Measurements from ENCODE around the gene CNTNAP4. TPM values are rescaled to one million over a fixed set of nuclear protein-coding genes. Genes with fewer than 3 reads are reported as not detected.

Gene CNTNAP4
- total and polyA plus RNA-seq, 2 of the 8 experiments (the other 6 are each of a cell fraction or from before 2014, with no cell fraction given): not detected

DNA sequence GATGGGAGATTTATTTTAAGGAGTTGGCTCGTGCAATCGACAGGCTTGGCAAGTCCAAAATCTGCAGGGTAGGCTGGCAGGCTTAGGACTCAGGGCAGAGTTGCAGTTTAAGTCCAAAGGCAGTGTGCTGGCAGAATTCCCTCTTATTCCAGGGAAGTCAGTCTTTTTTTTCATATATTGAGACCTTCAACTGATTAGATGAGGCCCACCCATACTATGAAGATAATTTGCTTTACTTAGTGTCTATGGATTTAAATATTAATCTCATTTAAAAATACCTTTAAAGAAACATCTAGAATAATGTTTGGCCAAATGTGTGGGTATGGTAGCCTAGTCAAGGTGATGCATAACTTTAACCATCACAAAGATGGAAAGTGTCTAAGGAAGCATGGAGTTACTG lies 99.8 kb downstream of the CNTNAP4 start:
- H3K4me1 ChIP-seq (replicated peaks in 1 of 4; ENCODE audit: control insufficient read depth in 3 of 4, insufficient read depth in 4 of 4, low read length in 3 of 4): 0 out of 7 replicates have a peak, but pooled peaks cover 0 to 2% (median 0%) of the 10 kb centered on the region in 4 experiments
- 80% methylated on average over 2 of the region's 2 CpGs; no CpG with 5 or more reads in 1 of the 2 experiments for WGBS, 2 experiments (ENCODE audit: extremely low coverage in 1 of 2, insufficient coverage in 1 of 2, insufficient read length in 1 of 2, insufficient replicate concordance in 2 of 2, low coverage in 1 of 2, low lambda C conversion rate in 2 of 2, missing lambda C conversion rate in 1 of 2)
- H3K4me2 ChIP-seq (ENCODE audit: insufficient read depth in 1 of 2, low read depth in 2 of 2, low read length in 2 of 2): no peak overlapping the region
- DNase-seq (ENCODE audit: low read depth in 1 of 2, low spot score in 2 of 2) (no peak), FAIRE-seq (no peak)
- no peaks in the 10 kb centered on the region for H3K9me3 ChIP-seq (ENCODE audit: insufficient read depth in 2 of 2, low read depth in 1 of 2, low read length in 1 of 2)
- POLR2A ChIA-PET (ENCODE audit: partially characterized antibody): no interaction called here
- H3K23me2 ChIP-seq (ENCODE audit: low read depth, low read length): no peaks in the 10 kb centered on the region
- H2BK120ac ChIP-seq (replicated peaks; ENCODE audit: low read depth, low read length): no peak overlapping the region
- H3K4ac ChIP-seq (replicated peaks; ENCODE audit: insufficient read length, low read depth, low read length): no peak overlapping the region
- no peak overlapping the region for H3K4me3 ChIP-seq (ENCODE audit: extremely low read depth in 1 of 4, insufficient read depth in 2 of 4, low read depth in 3 of 4, low read length in 4 of 4)
- no peak overlapping the region for H2BK20ac ChIP-seq (ENCODE audit: low read length)
- no peaks in the 10 kb centered on the region for H3K36me3 ChIP-seq (ENCODE audit: control insufficient read depth in 2 of 4, insufficient read depth in 4 of 4, low read length in 3 of 4)
- H3K79me2 ChIP-seq (ENCODE audit: control insufficient read depth in 1 of 2, insufficient read depth in 2 of 2, low read length in 2 of 2): no peaks in the 10 kb centered on the region
- H2BK12ac ChIP-seq (ENCODE audit: low read depth, low read length): no peak overlapping the region
- no peaks in the 10 kb centered on the region for H3K27me3 ChIP-seq (replicated peaks in 1 of 4; ENCODE audit: control insufficient read depth in 3 of 4, extremely low read depth in 1 of 4, insufficient read depth in 3 of 4, low read length in 3 of 4)
- no peak overlapping the region for H3K14ac ChIP-seq (ENCODE audit: insufficient read length)
- H4K8ac ChIP-seq (ENCODE audit: extremely low read depth, insufficient read depth, low read length): no peak overlapping the region
- no peak overlapping the region for H2AK5ac ChIP-seq (ENCODE audit: low read depth, low read length)
- no peak overlapping the region for H3K27ac ChIP-seq (ENCODE audit: low read depth, low read length)
- CTCF ChIA-PET (ENCODE audit: partially characterized antibody): no interaction called here
- no peak overlapping the region for H3K23ac ChIP-seq (ENCODE audit: insufficient read length)
- no peak overlapping the region for H4K91ac ChIP-seq (replicated peaks; ENCODE audit: insufficient read length, low read length)
- no peak overlapping the region for H2AFZ ChIP-seq (ENCODE audit: low read length)
- H4K5ac ChIP-seq (ENCODE audit: insufficient read length, low read depth, low read length): no peak overlapping the region
- no peak overlapping the region for H3K18ac ChIP-seq (ENCODE audit: extremely low read depth, low read length)
- H2BK15ac ChIP-seq (ENCODE audit: low read length): no peak overlapping the region
- H3K56ac ChIP-seq (replicated peaks; ENCODE audit: insufficient read length, low read depth, low read length): no peak overlapping the region
- H2BK5ac ChIP-seq (ENCODE audit: low read depth, low read length): no peak overlapping the region
- no peaks in the 10 kb centered on the region for H3K79me1 ChIP-seq (ENCODE audit: low read depth, low read length)
- no peak overlapping the region for H3K9ac ChIP-seq (replicated peaks in 1 of 4; ENCODE audit: extremely low read depth in 1 of 4, low read depth in 3 of 4, low read length in 3 of 4)
- no peaks in the 10 kb centered on the region for H4K20me1 ChIP-seq (replicated peaks in 1 of 2; ENCODE audit: control insufficient read depth in 1 of 2, insufficient read depth in 2 of 2, low read length in 2 of 2)
- TF ChIP-seq CBX8 (IDR thresholded peaks at IDR 0.05; ENCODE audit: borderline replicate concordance, low read depth, low read length) (no peak), RNF2 (IDR thresholded peaks at IDR 0.05; ENCODE audit: borderline replicate concordance, low read depth, low read length, missing control alignments, poor library complexity, severe bottlenecking) (no peak), TCF12 (IDR thresholded peaks at IDR 0.05; ENCODE audit: low read depth, low read length) (no peak), HDAC2 (IDR thresholded peaks at IDR 0.05; ENCODE audit: borderline replicate concordance in 1 of 2, low read depth in 2 of 2, low read length in 2 of 2) (no peak), ASH2L (IDR thresholded peaks at IDR 0.05; ENCODE audit: low read length) (no peak), EP300 (IDR thresholded peaks at IDR 0.05; ENCODE audit: borderline replicate concordance in 1 of 2, low read depth in 2 of 2, low read length in 2 of 2) (no peak), RAD21 (IDR thresholded peaks at IDR 0.05 in 1 of 2, conservative IDR thresholded peaks at IDR 0.05 in 1 of 2; ENCODE audit: low read depth in 2 of 2, low read length in 2 of 2) (no peak), BACH1 (IDR thresholded peaks at IDR 0.05; ENCODE audit: low read length) (no peak), HDAC6 (IDR thresholded peaks at IDR 0.05; ENCODE audit: low read depth, low read length) (no peak), NRF1 (IDR thresholded peaks at IDR 0.05; ENCODE audit: low read depth, low read length) (no peak), JUN (IDR thresholded peaks at IDR 0.05; ENCODE audit: low read depth, low read length) (no peak), GTF2F1 (IDR thresholded peaks at IDR 0.05; ENCODE audit: borderline replicate concordance, low read depth, low read length) (no peak), CTBP2 (IDR thresholded peaks at IDR 0.05; ENCODE audit: borderline replicate concordance, insufficient read depth, insufficient read length, low read length) (no peak), SP2 (IDR thresholded peaks at IDR 0.05; ENCODE audit: low read length) (no peak)
